H1 (cell line): Measurements from ENCODE around the gene MAGEB1. TPM values are rescaled to one million over a fixed set of nuclear protein-coding genes. Genes with fewer than 3 reads are reported as not detected.

Source experiments
- CTCF ChIA-PET: fragments of 300-600 bp; sonication (Branson Sonifier 250); formaldehyde crosslinking; loops from one replicate; lab custom pipeline; 2021; ENCODE audit not compliant: partially characterized antibody; lab: Charles Lee
- POLR2A ChIA-PET: fragments of 300-600 bp; sonication (Branson Sonifier 250); formaldehyde crosslinking; loops from one replicate; lab custom pipeline; 2021; ENCODE audit warnings: inconsistent platforms; ENCODE audit not compliant: partially characterized antibody; lab: Charles Lee
- DNase-seq, 2 experiments: peaks; one replicate each; pipeline versions ENCODE4 v3.0.0 to v3.0.0-alpha.2; 2010 to 2022; ENCODE audit warnings: low spot score in 2 of 2, low read depth in 1 of 2, mixed read lengths in 1 of 2
- FAIRE-seq: peaks from 2 replicates; lab custom pipeline; 2011; peaks lifted over from hg19 to GRCh38; lab: Jason Lieb, UNC
- H2AFZ ChIP-seq: 2 replicates; pipeline ENCODE4 v1.8.1; 2012; ENCODE audit warnings: low read length, inconsistent platforms
- H2AK5ac ChIP-seq: 2 replicates; pipeline ENCODE4 v1.6.1; 2013; ENCODE audit warnings: low read depth, low read length
- H2BK120ac ChIP-seq: replicated peaks from 2 replicates; pipeline ENCODE3; 2013; ENCODE audit warnings: low read depth, low read length, inconsistent platforms
- H2BK12ac ChIP-seq: 2 replicates; pipeline ENCODE4 v1.6.1; 2013; ENCODE audit warnings: low read depth, low read length
- H2BK15ac ChIP-seq: 2 replicates; pipeline ENCODE4 v1.6.1; 2013; ENCODE audit warnings: low read length
- H2BK20ac ChIP-seq: 2 replicates; pipeline ENCODE4 v1.6.1; 2013; ENCODE audit warnings: low read length
- H2BK5ac ChIP-seq: 2 replicates; pipeline ENCODE4 v1.6.1; 2013; ENCODE audit warnings: low read depth, low read length
- H3K14ac ChIP-seq: 2 replicates; pipeline ENCODE4 v1.6.1; 2013; ENCODE audit warnings: inconsistent platforms; ENCODE audit not compliant: insufficient read length
- H3K18ac ChIP-seq: 2 replicates; pipeline ENCODE4 v1.6.1; 2013; ENCODE audit warnings: low read length; ENCODE audit errors: extremely low read depth
- H3K23ac ChIP-seq: 2 replicates; pipeline ENCODE4 v1.6.1; 2013; ENCODE audit warnings: inconsistent platforms; ENCODE audit not compliant: insufficient read length
- H3K23me2 ChIP-seq: 2 replicates; pipeline ENCODE4 v1.6.1; 2013; ENCODE audit warnings: low read depth, low read length
- H3K27ac ChIP-seq: 2 replicates; pipeline ENCODE4 v1.6.1; 2011; ENCODE audit warnings: low read depth, low read length, inconsistent platforms
- H3K27me3 ChIP-seq, 4 experiments: replicated peaks in 1 of 4; 1 replicate in 1 of 4; 2 replicates in 3 of 4; pipeline versions ENCODE4 v1.6.1 to v1.8.1; 2011 to 2013; ENCODE audit warnings: low read length in 3 of 4, mild to moderate bottlenecking in 3 of 4, inconsistent platforms in 2 of 4, mixed read lengths in 2 of 4, moderate library complexity in 1 of 4; ENCODE audit not compliant: control insufficient read depth in 3 of 4, insufficient read depth in 3 of 4; ENCODE audit errors: extremely low read depth in 1 of 4
- H3K36me3 ChIP-seq, 4 experiments: 2 replicates each; pipeline versions ENCODE4 v1.6.1 to v1.8.1; 2011 to 2013; ENCODE audit warnings: mild to moderate bottlenecking in 4 of 4, low read length in 3 of 4, moderate library complexity in 2 of 4, control low read depth in 1 of 4, inconsistent platforms in 1 of 4; ENCODE audit not compliant: insufficient read depth in 4 of 4, control insufficient read depth in 2 of 4
- H3K4ac ChIP-seq: replicated peaks from 2 replicates; pipeline ENCODE3; 2013; ENCODE audit warnings: low read length, low read depth, mixed read lengths, inconsistent platforms; ENCODE audit not compliant: insufficient read length
- H3K4me1 ChIP-seq, 4 experiments: replicated peaks in 1 of 4; 1 replicate in 1 of 4; 2 replicates in 3 of 4; pipeline versions ENCODE4 v1.6.1 to v1.8.1; 2011 to 2013; ENCODE audit warnings: low read length in 3 of 4, inconsistent platforms in 2 of 4, mixed read lengths in 1 of 4; ENCODE audit not compliant: insufficient read depth in 4 of 4, control insufficient read depth in 3 of 4
- H3K4me2 ChIP-seq, 2 experiments: 2 replicates each; pipeline versions ENCODE4 v1.6.1 to v1.8.1; 2011 to 2013; ENCODE audit warnings: low read depth in 2 of 2, low read length in 2 of 2, control low read depth in 1 of 2, inconsistent platforms in 1 of 2, mild to moderate bottlenecking in 1 of 2; ENCODE audit not compliant: insufficient read depth in 1 of 2
- H3K4me3 ChIP-seq, 4 experiments: fragments of 200-600, 300-600 bp in 1 of 4; sonication (generic), shearing (Covaris generic), sonication (Bioruptor Twin) in 1 of 4; 2 replicates each; pipeline versions ENCODE4 v1.5.1 to v1.8.1; 2011 to 2016; ENCODE audit warnings: low read length in 4 of 4, low read depth in 3 of 4, control low read depth in 2 of 4, inconsistent platforms in 2 of 4, mild to moderate bottlenecking in 2 of 4, mixed read lengths in 1 of 4, moderate library complexity in 1 of 4; ENCODE audit not compliant: insufficient read depth in 2 of 4; ENCODE audit errors: extremely low read depth in 1 of 4
- H3K56ac ChIP-seq: replicated peaks from 2 replicates; pipeline ENCODE3; 2013; ENCODE audit warnings: low read depth, mild to moderate bottlenecking, mixed read lengths, low read length, inconsistent platforms; ENCODE audit not compliant: insufficient read length
- H3K79me1 ChIP-seq: 2 replicates; pipeline ENCODE4 v1.6.1; 2013; ENCODE audit warnings: low read depth, low read length, control low read depth
- H3K79me2 ChIP-seq, 2 experiments: 2 replicates each; pipeline versions ENCODE4 v1.6.1 to v1.8.1; 2012 to 2013; ENCODE audit warnings: low read length in 2 of 2, mild to moderate bottlenecking in 2 of 2, inconsistent platforms in 1 of 2; ENCODE audit not compliant: insufficient read depth in 2 of 2, control insufficient read depth in 1 of 2
- H3K9ac ChIP-seq, 4 experiments: replicated peaks in 1 of 4; 1 replicate in 1 of 4; 2 replicates in 3 of 4; pipeline versions ENCODE4 v1.6.1 to v1.8.1; 2011 to 2013; ENCODE audit warnings: low read depth in 3 of 4, low read length in 3 of 4, control low read depth in 2 of 4, mild to moderate bottlenecking in 2 of 4, moderate library complexity in 2 of 4, inconsistent platforms in 1 of 4; ENCODE audit errors: extremely low read depth in 1 of 4
- H3K9me3 ChIP-seq, 2 experiments: 2 replicates each; pipeline versions ENCODE4 v1.6.1 to v1.8.1; 2012 to 2013; ENCODE audit warnings: mild to moderate bottlenecking in 2 of 2, moderate library complexity in 2 of 2, control low read depth in 1 of 2, inconsistent platforms in 1 of 2, low read depth in 1 of 2, low read length in 1 of 2, mixed read lengths in 1 of 2; ENCODE audit not compliant: insufficient read depth in 2 of 2
- H4K20me1 ChIP-seq, 2 experiments: replicated peaks in 1 of 2; 2 replicates each; pipeline versions ENCODE3 to v1.8.1; 2011 to 2013; ENCODE audit warnings: inconsistent platforms in 2 of 2, low read length in 2 of 2, mild to moderate bottlenecking in 1 of 2; ENCODE audit not compliant: insufficient read depth in 2 of 2, control insufficient read depth in 1 of 2
- H4K5ac ChIP-seq: 2 replicates; pipeline ENCODE4 v1.6.1; 2013; ENCODE audit warnings: low read length, low read depth, mixed read lengths, inconsistent platforms; ENCODE audit not compliant: insufficient read length
- H4K8ac ChIP-seq: 2 replicates; pipeline ENCODE4 v1.8.0; 2013; ENCODE audit warnings: mild to moderate bottlenecking, moderate library complexity, low read length, inconsistent platforms; ENCODE audit not compliant: insufficient read depth; ENCODE audit errors: extremely low read depth
- H4K91ac ChIP-seq: replicated peaks from 2 replicates; pipeline ENCODE3; 2013; ENCODE audit warnings: low read length, mixed read lengths, inconsistent platforms; ENCODE audit not compliant: insufficient read length
- KDM4A ChIP-seq: IDR thresholded peaks from one replicate; pipeline ENCODE4 v1.7.1; 2012; ENCODE audit warnings: low read depth, mild to moderate bottlenecking, moderate library complexity, low read length, inconsistent platforms; ENCODE audit not compliant: severe bottlenecking
- MAFK ChIP-seq: IDR thresholded peaks from 2 replicates; pipeline ENCODE4 v1.6.1; 2012; ENCODE audit warnings: low read depth, mild to moderate bottlenecking, improper control_type of control experiment, low read length
- NANOG ChIP-seq: IDR thresholded peaks from 2 replicates; pipeline ENCODE4 v1.6.1; 2011; ENCODE audit warnings: low read length, low read depth, mild to moderate bottlenecking, inconsistent platforms; ENCODE audit not compliant: insufficient read depth, poor library complexity, severe bottlenecking
- SIN3A ChIP-seq, 2 experiments: IDR thresholded peaks in 1 of 2; conservative IDR thresholded peaks in 1 of 2; 2 replicates each; pipeline ENCODE4 v1.6.1; 2011 to 2012; ENCODE audit warnings: low read length in 2 of 2, improper control_type of control experiment in 1 of 2, low read depth in 1 of 2, mild to moderate bottlenecking in 1 of 2
- USF2 ChIP-seq: IDR thresholded peaks from 2 replicates; pipeline ENCODE4 v1.6.1; 2011; ENCODE audit warnings: low read length, improper control_type of control experiment
- WGBS, 2 experiments: shearing (Covaris generic) in 1 of 2; methylation state at CpG; one replicate each; pipeline versions ENCODE4 v1.1.6 to v1.1.7; 2013 to 2015; ENCODE audit warnings: low lambda C conversion rate in 2 of 2, mixed read lengths in 2 of 2, inconsistent platforms in 1 of 2, low coverage in 1 of 2, missing lambda C conversion rate in 1 of 2; ENCODE audit not compliant: insufficient replicate concordance in 2 of 2, insufficient coverage in 1 of 2, insufficient read length in 1 of 2; ENCODE audit errors: extremely low coverage in 1 of 2, missing lambda C conversion rate in 1 of 2; 5-methylcytosine and 5-hydroxymethylcytosine counted together
- polyA plus RNA-seq, 7 experiments: library from polyadenylated mRNA; depleted of rRNA in 3 of 7; stranded (reverse) in 5 of 7; unstranded in 2 of 7; fragments of >200 nt in 5 of 7; fragments of 200-250 nt in 2 of 7; gene quantifications; 1 replicate in 5 of 7; 2 replicates in 1 of 7; 4 replicates in 1 of 7; pipeline versions ENCODE4 v1.2.1 to v1.2.3, GENCODE V29; 2011 to 2013; ENCODE audit warnings: missing spikeins in 2 of 7, mixed read lengths in 2 of 7
- total RNA-seq: library from RNA; stranded (reverse); fragmentation: NEBNext Ultra II Directional; extraction: Animal tissue kit (Norgen Biotek cat#: 25700); gene quantifications from 2 replicates; pipeline ENCODE4 v1.2.1, GENCODE V29; 2021

The MAGEB1 gene
- total and polyA plus RNA-seq, 2 of the 8 experiments (the other 6 are each of a cell fraction or from before 2014, with no cell fraction given), result 0.05 TPM; not detected in 1

DNA sequence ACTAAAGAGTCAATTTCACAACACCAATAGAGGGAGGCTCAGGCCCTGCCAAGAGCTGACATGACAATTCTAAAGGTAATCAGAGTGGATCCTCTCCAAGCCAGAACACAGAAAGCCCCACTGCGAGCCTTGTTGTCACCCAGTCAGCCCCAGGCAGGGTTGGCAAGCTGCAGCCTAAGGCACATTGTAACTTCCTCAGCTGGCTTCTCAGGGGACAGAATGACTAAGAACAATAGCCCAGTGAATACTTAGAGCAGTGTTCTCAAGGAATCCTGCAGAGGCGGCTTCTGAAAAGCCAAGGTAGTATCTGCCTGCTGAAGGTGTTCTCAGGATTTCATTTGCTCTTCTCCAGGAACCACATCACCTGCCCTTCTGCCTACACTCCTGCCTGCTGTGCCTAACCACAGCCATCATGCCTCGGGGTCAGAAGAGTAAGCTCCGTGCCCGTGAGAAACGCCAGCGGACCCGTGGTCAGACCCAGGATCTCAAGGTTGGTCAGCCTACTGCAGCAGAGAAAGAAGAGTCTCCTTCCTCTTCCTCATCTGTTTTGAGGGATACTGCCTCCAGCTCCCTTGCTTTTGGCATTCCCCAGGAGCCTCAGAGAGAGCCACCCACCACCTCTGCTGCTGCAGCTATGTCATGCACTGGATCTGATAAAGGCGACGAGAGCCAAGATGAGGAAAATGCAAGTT lies 5.1 kb upstream of the MAGEB1 start, which contains the start of gene MAGEB4:
Gene MAGEB4, plus strand, starts transcription at position 277 of the 692 bp plus-strand sequence. Its CDS starts 136 bp downstream, at position 413.
- no peak within 1 kb of the TSS for H2AFZ ChIP-seq
- 84% methylated on average over 4 of the region's 10 CpGs; no CpG with 5 or more reads in 1 of the 2 experiments for WGBS, 2 experiments
- H2BK120ac ChIP-seq, result no peak within 1 kb of the TSS
- H3K4ac ChIP-seq, result no peak within 1 kb of the TSS
- H2BK12ac ChIP-seq, result no peak within 1 kb of the TSS
- no peak within 1 kb of the TSS for H3K4me2 ChIP-seq
- peaks cover 0 to 4% (median 0%) of the 10 kb centered on the region in 4 experiments; a peak in 1 of 7 replicates for H3K4me1 ChIP-seq
- no peak within 1 kb of the TSS for H3K18ac ChIP-seq
- no peaks in the 10 kb centered on the region for H3K79me2 ChIP-seq
- no peaks in the 10 kb centered on the region for H3K36me3 ChIP-seq
- DNase-seq (no peak), FAIRE-seq (no peak)
- H3K23ac ChIP-seq, result no peak within 1 kb of the TSS
- no peak within 1 kb of the TSS for H2BK15ac ChIP-seq
- CTCF ChIA-PET, result interaction anchor here (0.6 kb wide), 1 partner anchor 1152 kb away, joined by 3 read pairs; no protein-coding TSS in a partner anchor
- H4K8ac ChIP-seq, result no peak within 1 kb of the TSS
- POLR2A ChIA-PET, result no interaction called here
- no peaks in the 10 kb centered on the region for H3K79me1 ChIP-seq
- H2BK5ac ChIP-seq, result no peak within 1 kb of the TSS
- H4K91ac ChIP-seq, result no peak within 1 kb of the TSS
- H3K9ac ChIP-seq, result no peak within 1 kb of the TSS
- H3K9me3 ChIP-seq, result no peaks in the 10 kb centered on the region
- H2BK20ac ChIP-seq, result no peak within 1 kb of the TSS
- no peak within 1 kb of the TSS for H3K14ac ChIP-seq
- H4K20me1 ChIP-seq, result no peaks in the 10 kb centered on the region
- H3K27me3 ChIP-seq, result no peaks in the 10 kb centered on the region
- no peak within 1 kb of the TSS for H2AK5ac ChIP-seq
- no peak within 1 kb of the TSS for H3K4me3 ChIP-seq
- TF ChIP-seq SIN3A (conservative IDR thresholded peaks at IDR 0.05 in 1 of 2, IDR thresholded peaks at IDR 0.05 in 1 of 2; ENCODE audit: low read depth in 1 of 2, low read length in 2 of 2), result no peak
- TF ChIP-seq NANOG, result no peak
- TF ChIP-seq MAFK, result no peak
- TF ChIP-seq KDM4A, result no peak
- no peak for TF ChIP-seq USF2
- no peak within 1 kb of the TSS for H4K5ac ChIP-seq
- no peaks in the 10 kb centered on the region for H3K23me2 ChIP-seq
- H3K56ac ChIP-seq, result no peak within 1 kb of the TSS
- H3K27ac ChIP-seq, result no peak within 1 kb of the TSS
